Astrocyte of the cerebellum (primary cell): ENCODE results near the gene SESN1.
"Not testable (repeated sequence)": the region's sequence is repeated elsewhere in the genome, so short reads cannot be mapped to it uniquely, and the experiment has no call there.

Source experiments
- DNase-seq: peaks from one replicate; pipeline ENCODE4 v3.0.0-alpha.2; 2011; ENCODE audit warnings: low read depth
- H3K4me3 ChIP-seq: 2 replicates; pipeline ENCODE4 v1.5.1; 2011; ENCODE audit warnings: mild to moderate bottlenecking, low read depth, low read length, moderate library complexity
- in situ Hi-C: cut with HindIII; loops from 2 replicates; pipeline ENCODE4 v1.10.0; 2017; ENCODE audit warnings: low sequenced_read_pairs
- TF ChIP-seq, protein P1 (sequence below): IDR thresholded peaks from 2 replicates; pipeline ENCODE4 v1.5.1; 2012; ENCODE audit warnings: low read length, low read depth, moderate library complexity, mild to moderate bottlenecking; ENCODE audit errors: missing control alignments

Gene SESN1

DNA sequence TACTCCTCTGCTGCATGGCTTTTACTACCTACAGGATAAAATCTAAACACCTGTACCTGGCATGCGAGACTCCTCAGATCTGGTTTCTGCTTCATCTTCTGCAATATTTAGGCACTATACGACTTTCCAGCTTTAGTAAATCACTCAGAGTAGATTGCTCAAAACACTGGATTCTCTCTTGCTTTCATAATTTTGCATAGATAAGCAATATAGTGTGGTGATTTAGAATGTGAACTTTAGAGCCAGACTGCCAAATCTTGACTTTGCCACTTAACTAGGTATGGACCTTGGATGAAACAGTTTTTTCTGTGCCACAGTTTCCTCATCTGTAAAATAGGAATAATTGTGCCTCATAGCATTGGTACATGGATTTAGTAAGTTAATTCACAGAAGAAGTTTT lies 29.6 kb upstream of the SESN1 start:
- DNase-seq: no peak
- in situ Hi-C loops: no loop called here
- no peak overlapping the region for H3K4me3 ChIP-seq
- TF ChIP-seq, protein P1, sequence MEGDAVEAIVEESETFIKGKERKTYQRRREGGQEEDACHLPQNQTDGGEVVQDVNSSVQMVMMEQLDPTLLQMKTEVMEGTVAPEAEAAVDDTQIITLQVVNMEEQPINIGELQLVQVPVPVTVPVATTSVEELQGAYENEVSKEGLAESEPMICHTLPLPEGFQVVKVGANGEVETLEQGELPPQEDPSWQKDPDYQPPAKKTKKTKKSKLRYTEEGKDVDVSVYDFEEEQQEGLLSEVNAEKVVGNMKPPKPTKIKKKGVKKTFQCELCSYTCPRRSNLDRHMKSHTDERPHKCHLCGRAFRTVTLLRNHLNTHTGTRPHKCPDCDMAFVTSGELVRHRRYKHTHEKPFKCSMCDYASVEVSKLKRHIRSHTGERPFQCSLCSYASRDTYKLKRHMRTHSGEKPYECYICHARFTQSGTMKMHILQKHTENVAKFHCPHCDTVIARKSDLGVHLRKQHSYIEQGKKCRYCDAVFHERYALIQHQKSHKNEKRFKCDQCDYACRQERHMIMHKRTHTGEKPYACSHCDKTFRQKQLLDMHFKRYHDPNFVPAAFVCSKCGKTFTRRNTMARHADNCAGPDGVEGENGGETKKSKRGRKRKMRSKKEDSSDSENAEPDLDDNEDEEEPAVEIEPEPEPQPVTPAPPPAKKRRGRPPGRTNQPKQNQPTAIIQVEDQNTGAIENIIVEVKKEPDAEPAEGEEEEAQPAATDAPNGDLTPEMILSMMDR: no peak

DNA sequence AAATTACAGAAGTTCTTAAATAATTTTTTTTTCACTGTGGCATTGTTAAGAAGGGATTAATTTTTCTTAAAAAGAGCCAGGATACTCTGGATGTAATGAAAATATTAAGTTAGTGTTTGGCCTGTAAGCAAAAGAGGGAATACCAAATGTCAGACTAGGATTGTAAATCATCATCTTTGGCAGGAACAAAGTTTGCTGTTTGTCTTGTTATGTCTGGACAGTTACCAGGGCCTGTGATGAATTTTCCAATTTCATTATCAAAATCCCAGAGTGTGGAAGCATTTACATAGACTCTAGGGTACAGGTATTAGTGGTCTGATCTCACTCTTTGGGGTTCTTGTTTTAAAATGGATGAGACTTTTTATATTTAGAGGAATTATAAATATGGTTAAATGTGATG lies 26.8 kb upstream of the SESN1 start:
- H3K4me3 ChIP-seq: no peak overlapping the region
- DNase-seq: no peak
- TF ChIP-seq, protein P1: no peak
- in situ Hi-C loops: no loop called here

DNA sequence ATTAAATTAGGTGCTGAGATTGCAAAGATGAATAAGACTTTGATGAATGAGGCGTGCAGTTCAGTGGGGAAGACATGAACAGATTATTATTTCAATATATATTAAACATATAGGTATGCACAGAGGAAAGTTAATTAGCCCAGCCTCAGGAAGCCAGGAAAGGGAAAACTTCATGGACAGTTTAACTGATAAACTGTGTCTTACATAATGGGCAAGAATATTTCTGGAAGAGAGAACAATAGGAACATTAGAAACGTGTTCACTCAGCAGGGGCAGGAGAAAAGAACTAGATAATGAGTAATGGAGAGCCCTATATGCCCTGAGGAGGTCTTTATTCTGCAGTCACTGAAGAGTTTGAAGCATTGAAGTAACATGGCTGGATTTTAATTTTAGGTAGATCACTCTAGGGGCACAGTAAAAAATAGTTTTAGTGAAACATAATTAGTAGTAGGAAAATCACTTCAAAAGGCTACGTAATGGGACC lies 24.3 kb upstream of the SESN1 start:
- in situ Hi-C loops: no loop called here
- H3K4me3 ChIP-seq: no peak overlapping the region
- DNase-seq: no peak
- TF ChIP-seq, protein P1: no peak

DNA sequence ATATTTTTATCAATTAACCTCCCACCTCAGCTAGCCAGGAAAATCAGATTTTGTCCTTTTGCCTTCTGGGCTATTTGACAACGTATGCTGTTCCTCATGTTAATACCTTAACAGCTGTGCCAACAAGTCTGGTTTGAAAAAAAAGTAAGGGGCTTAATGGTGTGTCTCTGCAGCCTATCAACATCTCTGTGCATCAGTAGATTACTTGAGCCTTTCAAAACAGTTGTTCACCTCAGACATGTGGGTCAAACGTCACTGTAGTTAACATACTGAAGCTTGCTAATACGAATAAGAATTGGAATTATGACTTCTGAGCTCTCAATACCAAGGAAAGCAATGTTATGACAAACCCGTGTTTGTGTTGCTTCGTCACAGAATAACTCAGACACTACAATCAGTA lies 23.7 kb upstream of the SESN1 start:
- TF ChIP-seq, protein P1: no peak
- in situ Hi-C loops: no loop called here
- no peak overlapping the region for H3K4me3 ChIP-seq
- no peak for DNase-seq

DNA sequence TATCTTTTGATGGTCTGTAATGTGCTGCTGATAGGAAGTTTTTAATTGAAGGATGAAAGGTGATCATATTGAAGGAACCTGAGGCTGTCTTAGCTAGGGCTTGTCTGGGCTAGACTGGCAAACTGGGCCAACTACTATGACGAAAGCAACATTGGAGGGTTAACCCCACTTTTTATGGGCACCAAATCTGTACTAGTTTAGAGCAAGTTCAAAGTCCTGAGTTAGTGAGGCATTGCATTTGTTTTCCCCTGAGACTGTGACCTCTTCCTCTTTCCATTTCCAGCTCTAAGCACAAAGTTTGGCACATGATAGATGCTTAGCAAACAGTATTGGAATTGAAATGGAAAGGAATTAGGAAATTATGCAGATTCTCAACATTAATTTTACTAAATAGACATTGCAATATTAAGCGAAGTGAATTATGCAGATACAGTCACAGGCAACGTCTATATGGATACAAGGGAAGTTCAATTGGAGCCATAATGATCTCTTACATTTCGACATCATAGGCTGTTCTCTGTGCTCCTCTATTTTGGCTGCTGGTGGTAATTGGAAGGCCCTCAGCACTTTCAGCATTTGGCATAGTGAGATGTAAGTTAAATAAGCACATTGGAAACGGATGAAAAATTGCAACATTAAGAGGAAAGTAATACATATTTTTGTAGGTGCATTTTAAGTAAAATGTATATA lies 22.8 kb upstream of the SESN1 start:
- TF ChIP-seq, protein P1: no peak
- no peak for DNase-seq
- no peak overlapping the region for H3K4me3 ChIP-seq

DNA sequence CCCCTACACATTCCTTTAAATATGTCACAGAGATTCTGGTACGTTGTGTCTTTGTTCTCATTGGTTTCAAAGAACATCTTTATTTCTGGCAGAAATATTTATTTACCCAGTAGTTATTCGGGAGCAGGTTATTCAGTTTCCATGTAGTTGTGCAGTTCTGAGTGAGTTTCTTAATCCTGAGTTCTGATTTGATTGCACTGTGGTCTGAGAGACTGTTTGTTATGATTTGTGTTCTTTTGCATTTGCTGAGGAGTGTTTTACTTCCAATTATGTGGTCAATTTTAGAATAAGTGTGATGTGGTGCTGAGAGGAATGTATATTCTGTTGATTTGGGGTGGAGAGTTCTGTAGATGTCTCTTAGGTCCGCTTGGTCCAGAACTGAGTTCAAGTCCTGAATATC lies 18.0 kb upstream of the SESN1 start:
- H3K4me3 ChIP-seq, in situ Hi-C loops, DNase-seq: not testable (repeated sequence)

More for the DNA sequence above, 22.8 kb upstream of the SESN1 start:
- in situ Hi-C loops: no loop called here

DNA sequence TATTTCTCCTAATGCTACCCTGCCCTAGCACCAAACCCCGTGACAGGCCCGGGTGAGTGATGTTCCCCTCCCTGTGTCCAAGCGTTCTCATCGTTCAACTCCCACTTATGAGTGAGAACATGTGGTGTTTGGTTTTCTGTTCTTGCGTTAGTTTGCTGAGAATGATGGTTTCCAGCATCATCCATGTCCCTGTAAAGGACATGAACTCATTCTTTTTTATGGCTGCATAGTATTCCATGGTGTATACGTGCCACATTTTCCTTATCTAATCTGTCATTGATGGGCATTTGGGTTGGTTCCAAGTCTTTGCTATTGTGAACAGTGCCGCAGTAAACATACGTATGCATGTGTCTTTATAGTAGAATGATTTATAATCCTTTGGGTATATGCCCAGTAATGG lies 15.0 kb upstream of the SESN1 start:
- DNase-seq, H3K4me3 ChIP-seq, in situ Hi-C loops: not testable (repeated sequence)

DNA sequence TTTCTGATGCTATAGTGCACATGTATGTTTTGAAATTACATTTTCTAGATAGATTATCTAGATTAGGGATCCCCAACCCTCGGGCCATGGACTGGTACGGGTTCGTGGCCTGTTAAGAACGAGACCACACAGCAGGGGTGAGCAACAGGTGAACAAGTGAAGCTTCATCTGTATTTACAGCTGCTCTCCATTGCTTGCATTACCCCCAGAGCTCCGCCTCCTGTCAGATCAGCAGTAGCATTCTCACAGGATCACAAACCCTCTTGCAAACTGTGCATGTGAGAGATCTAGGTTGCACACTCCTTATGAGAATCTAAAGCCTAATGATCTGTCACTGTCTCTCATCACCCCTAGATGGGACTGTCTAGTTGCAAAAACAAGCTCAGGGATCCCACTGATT lies 11.0 kb upstream of the SESN1 start:
- in situ Hi-C loops: no loop called here
- H3K4me3 ChIP-seq: no peak overlapping the region
- TF ChIP-seq, protein P1: no peak
- DNase-seq: no peak
